HG02885 (cell line): Measurements from ENCODE around the gene RBBP5.

Experiments
- ATAC-seq: cut with Tn5 transposase; IDR thresholded peaks from one replicate; pipeline ENCODE4 v1.9.1; 2021; ENCODE audit warnings: mild to moderate bottlenecking; ENCODE audit not compliant: unreplicated experiment, poor library complexity

The RBBP5 gene

GRCh38 chr1:205137901-205138300 is 16.1 kb upstream of the RBBP5 start:
- ATAC-seq = no peak

DNA sequence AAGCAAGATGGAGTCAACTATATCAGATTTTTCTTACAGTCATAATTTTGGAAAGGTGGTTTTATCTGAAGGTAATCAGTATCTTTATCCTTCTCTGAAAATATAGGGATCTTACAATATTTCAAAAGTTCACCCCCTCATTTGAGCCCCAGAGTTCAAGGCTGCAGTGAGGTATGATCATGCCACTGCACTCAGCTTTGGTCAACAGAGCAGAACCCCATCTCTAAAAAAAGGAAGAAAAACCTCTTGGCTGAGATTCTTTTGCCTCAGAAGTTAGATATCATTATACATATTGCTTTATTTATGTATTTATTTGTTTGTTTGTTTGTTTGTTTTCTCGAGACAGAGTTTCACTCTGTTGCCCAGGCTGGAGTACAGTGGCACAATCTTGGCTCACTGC is 11.5 kb upstream of the RBBP5 start:
- ATAC-seq = no peak

DNA sequence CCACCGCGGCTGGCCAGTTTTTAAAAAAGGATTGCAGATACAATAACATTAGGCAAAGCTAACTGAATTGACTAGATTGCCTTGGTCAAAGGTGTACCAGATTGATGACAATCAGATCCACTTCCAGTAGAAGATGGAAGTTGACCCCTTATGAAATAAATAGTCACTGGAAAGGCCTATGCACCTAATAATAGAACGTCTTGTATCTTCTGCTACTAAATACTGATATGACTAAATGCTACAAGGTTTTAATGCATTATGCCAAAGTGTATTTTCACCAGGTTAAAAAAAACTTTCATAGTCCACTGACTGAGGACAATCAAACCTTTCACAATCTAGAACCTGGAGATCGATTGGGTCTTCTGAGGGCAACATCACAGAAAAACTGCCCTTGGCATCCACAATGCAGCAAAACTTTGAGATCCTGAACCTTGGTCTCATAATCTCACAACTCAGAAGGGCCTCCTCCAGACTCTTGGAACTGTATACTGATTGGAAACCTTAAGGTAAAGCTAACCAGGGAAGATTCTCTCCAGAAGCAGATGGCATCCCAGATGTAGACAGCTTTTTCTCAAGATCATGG is 7.8 kb upstream of the RBBP5 start:
- ATAC-seq = no peak

- ATAC-seq = no peak
Measured at GRCh38 chr1:205128050-205128449, 6.3 kb upstream of the RBBP5 start.

DNA sequence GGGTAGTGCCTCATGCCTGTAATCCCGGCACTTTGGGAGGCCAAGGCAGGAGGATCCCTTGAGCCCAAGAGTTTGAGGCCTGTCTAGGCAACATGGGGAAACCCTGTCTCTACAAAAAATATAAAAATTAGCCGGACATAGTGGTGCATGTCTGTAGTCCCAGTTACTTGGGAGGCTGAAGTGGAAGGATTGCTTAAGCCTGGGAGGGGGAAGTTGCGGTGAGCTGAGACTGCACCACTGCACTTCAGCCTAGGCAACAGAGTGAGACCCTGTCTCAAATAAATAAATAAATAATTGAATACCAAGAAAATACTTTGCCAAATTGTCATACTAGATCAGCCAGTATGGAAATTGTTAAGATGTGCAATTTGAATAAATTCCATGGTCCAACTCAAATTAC is 5.9 kb upstream of the RBBP5 start:
- ATAC-seq = no peak

DNA sequence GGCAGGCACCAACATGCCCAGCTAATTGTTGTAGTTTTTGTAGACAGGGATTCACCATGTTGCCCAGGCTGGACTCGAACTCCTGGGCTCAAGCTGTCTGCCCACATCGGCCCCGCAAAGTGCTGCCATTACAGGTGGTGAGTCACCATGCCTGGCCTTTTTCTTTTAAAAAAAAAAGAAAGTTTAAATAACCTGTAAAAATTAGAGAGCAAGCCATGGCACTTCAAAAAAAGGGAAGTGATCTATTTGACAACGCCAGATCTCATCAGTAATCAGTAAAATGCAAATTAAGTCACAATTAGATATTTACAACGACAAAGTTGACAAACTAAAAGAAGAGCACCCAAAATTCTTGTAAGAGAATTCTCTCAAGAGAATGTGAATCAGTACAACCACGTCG is 2.9 kb upstream of the RBBP5 start:
- no peak for ATAC-seq

DNA sequence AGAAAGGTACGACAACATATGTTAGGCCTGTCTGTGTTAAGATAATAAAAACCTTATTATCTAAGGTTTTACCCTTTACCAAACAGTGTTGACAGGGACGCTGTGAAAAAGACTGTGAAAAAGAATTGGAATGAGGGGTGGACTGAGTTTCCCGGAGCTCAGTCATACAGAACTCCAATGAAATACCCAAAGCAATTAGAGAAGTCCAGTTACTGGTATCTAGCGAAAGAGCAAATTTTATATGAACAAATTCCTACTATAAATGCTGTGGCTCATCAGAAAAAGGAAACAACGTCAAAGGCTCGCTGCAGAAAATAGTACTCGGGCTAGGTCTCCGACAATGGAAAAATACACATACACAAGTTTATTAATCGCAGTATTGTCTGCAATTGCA is 708 bp upstream of the RBBP5 start:
- ATAC-seq = peak; percentile 3

DNA sequence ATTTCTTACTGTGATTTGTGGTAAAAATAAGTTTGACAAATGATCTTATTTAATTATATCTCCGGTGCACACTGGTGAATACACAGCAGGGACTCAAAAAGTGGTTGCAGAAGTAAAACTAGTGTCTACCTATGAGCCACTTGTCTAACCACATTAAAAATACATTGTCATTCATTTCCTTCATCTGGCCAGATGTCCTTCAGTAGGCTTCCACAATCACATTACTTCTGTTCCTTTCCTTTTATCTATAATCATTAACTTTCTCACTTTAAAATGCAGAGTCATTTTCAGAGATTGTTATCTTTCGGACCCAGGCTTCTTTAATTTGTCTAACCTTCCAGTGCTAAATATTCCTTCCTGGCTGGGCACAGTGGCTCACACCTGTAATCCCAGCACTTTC is 3.0 kb downstream of the RBBP5 start:
- no peak for ATAC-seq

- ATAC-seq = no peak
Measured at GRCh38 chr1:205111354-205111753, 10.4 kb downstream of the RBBP5 start.

DNA sequence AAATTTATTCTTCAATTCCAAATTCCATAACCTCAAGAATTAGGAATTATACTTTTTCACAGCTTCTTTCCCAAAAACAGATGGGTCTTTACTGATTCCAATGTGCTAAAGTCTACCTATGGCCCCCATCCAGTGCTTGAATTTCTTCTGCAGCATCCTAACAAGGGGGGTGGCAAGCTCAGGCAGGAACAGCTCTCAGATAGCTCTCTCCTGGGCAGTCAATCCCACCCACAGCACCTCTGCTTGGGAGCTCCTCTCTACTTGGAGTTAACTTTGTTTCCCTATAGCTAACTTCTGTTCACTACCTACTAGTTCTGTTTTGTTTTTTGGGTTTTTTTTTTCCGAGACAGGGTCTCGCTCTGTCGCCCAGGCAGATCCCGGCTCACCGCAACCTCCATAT is 12.1 kb downstream of the RBBP5 start:
- no peak for ATAC-seq

DNA sequence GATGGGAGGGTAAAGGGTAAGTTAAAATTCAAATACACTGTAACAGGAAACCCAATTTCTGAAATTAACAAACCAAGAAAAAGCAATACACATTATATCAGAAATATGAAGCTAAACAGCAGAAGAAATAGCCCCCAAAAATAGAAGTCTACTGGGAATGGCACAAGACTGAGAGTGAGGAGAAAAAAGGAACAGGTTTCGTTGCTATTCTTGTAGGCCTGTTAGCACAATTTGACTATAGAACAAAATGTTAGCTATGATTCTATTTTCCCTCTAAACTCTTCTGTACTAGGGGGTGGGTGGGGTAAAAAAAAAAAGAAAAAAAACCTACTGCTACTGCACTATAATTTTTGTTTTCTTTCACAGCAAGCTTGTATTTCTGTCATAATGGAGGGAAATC is 12.5 kb downstream of the RBBP5 start:
- ATAC-seq = no peak

DNA sequence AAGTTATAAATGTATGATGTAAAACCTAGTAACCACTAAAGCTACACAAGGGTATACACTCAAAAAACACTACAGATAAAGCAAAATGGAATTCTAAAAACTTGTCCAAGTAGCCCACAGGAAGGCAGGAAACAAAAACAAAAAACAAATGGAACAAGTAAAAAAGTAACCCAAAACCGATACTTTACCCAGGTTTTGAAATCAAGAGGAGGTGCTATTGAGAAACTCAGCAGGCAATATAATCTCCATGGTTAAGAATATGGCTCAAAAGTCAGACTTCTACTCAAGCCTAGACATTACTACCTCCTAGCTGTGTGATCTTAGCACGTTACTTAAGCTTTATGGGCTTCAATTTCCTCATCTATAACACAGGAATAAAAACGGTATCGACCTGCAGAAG is 13.3 kb downstream of the RBBP5 start:
- no peak for ATAC-seq

- ATAC-seq = no peak
Measured at GRCh38 chr1:205107327-205107726, 14.5 kb downstream of the RBBP5 start.

DNA sequence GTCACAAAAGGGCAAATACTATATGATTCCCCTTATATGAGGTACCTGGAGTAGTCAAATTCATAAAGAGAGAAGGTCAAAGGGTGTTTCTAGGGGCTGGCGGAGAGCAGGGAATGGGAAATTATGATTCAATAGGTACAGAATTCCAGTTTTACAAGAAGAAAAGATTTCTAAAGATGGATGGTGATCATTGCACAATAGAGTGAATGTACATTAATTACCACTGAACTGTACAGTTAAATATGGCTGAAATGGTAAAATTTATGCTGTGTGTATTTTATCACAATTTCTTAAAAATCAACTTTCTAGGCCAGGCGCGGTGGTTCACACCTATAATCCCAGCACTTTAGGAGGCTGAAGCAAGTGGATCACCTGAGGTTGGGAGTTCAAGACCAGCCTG is 19.4 kb downstream of the RBBP5 start:
- no peak for ATAC-seq

DNA sequence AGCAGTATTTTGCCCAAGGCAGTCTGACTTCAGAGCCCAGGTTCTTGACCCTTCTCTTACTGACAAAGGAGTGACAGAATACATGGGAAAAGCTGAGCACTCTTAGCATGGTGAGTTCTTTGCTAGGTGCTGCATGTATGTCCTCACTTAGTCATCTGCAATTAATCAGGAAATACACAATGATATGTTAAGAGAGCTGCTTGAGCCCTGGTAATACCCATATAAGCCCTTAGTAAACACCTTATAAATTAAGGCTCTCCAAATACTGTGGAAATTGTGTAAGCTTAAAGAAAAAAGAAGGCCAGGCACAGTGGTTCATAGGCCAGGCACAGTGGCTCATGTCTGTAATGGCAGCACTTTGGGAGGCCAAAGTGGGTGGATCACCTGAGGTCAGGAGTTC is 23.5 kb downstream of the RBBP5 start:
- ATAC-seq = no peak

DNA sequence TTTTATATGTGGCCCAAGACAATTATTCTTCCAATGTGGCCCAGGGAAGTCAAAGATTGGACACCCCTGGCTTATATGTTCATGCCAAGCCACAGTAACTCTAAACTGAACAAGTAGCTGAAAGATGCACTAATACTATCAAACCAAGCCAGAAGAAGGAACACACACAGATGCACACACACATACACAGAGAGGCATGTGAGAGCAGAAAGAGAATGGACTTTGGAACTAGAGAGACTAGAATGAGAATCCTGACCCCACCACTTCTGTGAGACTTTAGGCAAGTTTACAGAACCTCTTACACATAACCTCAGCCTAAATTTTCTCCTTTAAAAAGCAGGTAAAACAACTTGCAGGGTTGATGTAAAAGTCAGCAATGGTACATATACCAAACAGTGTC is 26.4 kb downstream of the RBBP5 start:
- ATAC-seq = no peak

GRCh38 chr1:205091043-205091740 is 30.6 kb downstream of the RBBP5 start:
- no peak for ATAC-seq

DNA sequence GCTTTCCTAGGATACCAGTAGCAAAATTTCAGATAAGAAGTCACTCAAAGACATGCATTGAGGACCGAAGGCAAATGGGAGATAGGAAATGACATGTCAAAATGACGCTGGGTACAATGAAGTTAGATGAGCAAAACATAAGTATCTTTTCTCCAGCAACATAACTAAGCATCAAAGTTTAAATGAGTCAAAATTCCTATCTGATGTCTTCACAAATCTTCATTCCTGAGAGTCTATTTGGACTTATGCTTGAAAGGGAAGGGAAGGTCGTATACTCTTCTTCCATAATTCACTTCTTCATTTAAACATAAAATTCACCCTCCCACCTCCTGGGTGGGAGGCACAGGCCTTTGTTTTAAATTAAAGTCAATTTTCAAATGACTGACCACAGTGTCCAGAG is 33.4 kb downstream of the RBBP5 start:
- ATAC-seq = no peak

GRCh38 chr1:205084360-205084759 is 37.4 kb downstream of the RBBP5 start, which contains the start of gene TMEM81:
TSS of gene TMEM81 (minus strand) at chr1:205084460. CDS start at chr1:205084320, 140 bp downstream.
- no peak for ATAC-seq

- no peak for ATAC-seq
Measured at GRCh38 chr1:205082431-205082830, 39.3 kb downstream of the RBBP5 start.

DNA sequence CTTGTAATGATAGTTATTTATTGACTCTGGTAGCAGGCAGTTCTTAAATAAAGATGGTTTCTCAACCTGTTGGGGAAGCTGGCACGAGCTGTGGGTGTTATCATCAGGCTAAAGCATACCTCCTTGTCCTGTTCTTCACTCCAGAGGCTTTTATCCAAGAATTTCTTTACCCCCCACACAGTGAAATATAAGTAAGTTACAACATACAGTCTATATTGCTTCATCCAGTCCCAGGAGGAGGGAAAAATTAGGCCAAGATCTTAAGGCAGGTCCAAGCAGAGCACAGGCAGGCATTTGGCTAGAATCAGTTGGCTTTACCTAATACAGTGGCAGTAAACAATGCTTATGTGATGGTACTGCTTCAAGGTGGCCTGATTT is 43.9 kb downstream of the RBBP5 start:
- no peak for ATAC-seq

GRCh38 chr1:205077158-205077933 is 44.4 kb downstream of the RBBP5 start:
- ATAC-seq = no peak
